Smooth muscle cell (in vitro differentiated cells): ENCODE results near the gene GMCL1. TPM values are rescaled to one million over a fixed set of nuclear protein-coding genes. Genes with fewer than 3 reads are reported as not detected.

Experiments
- polyA plus RNA-seq: library from polyadenylated mRNA; unstranded; fragments of >200 nt; fragmentation: Nextera tagmentation; extraction: Ambion mirVana; gene quantifications from 2 replicates; pipeline ENCODE4 v1.2.1, GENCODE V29; 2016
- small RNA-seq: library from RNA; depleted of rRNA; stranded (forward); fragments of <200 nt; gene quantifications from one replicate; pipeline ENCODE3, GENCODE V24; 2014
- total RNA-seq: library from RNA; depleted of rRNA; stranded (reverse); fragments of >200 nt; gene quantifications from 2 replicates; pipeline ENCODE4 v1.2.3, GENCODE V29; 2014

GMCL1 gene
- total and polyA plus RNA-seq, 2 experiments from 2014 or later: 10.4 to 10.6 TPM

Small RNAs within 50 kb of the gene (small RNA-seq; reads per million reads assigned to genes)
- gene RPL23AP92: not detected

Other genes starting within 250 kb of the GMCL1 start
- 33.3 and 47.7 TPM in 2 replicates for gene AAK1, start 185.9 kb upstream of the GMCL1 start, total RNA-seq
- 26.9 and 48.0 TPM in 2 replicates for gene AAK1, start 185.9 kb upstream of the GMCL1 start, polyA plus RNA-seq
- 13.3 and 14.7 TPM in 2 replicates for gene ANXA4, start 87.5 kb upstream of the GMCL1 start, total RNA-seq
- gene ANXA4, start 87.5 kb upstream of the GMCL1 start, polyA plus RNA-seq: 32.8 and 56.6 TPM in 2 replicates
- 82.7 and 97.8 TPM in 2 replicates for gene SNRNP27, start 64.3 kb downstream of the GMCL1 start, total RNA-seq
- 67.9 and 81.8 TPM in 2 replicates for gene SNRNP27, start 64.3 kb downstream of the GMCL1 start, polyA plus RNA-seq
- gene MXD1, start 85.4 kb downstream of the GMCL1 start, total RNA-seq: 7.9 and 10.0 TPM in 2 replicates
- gene MXD1, start 85.4 kb downstream of the GMCL1 start, polyA plus RNA-seq: 10.2 and 10.9 TPM in 2 replicates
- gene ASPRV1, start 132.0 kb downstream of the GMCL1 start, total RNA-seq: 4.3 and 4.4 TPM in 2 replicates
- gene ASPRV1, start 132.0 kb downstream of the GMCL1 start, polyA plus RNA-seq: 0.80 and 1.6 TPM in 2 replicates